ENCODE measurements around the gene ZFYVE9.
"Not testable (repeated sequence)": the region's sequence is repeated elsewhere in the genome, so short reads cannot be mapped to it uniquely, and the experiment has no call there.

ZFYVE9 gene

GRCh38 chr1:52127181-52128180 is 14.4 kb upstream of the ZFYVE9 start:
- DNase-seq (ENCODE audit: low spot score in 2 of 2) = no peak
- H3K4me3 Mint-ChIP-seq = no peak overlapping the region
- peaks cover 20% of the 10 kb centered on the region for H3K27me3 Mint-ChIP-seq
- no peaks in the 10 kb centered on the region for H3K4me1 Mint-ChIP-seq
- no peaks in the 10 kb centered on the region for H3K36me3 Mint-ChIP-seq (ENCODE audit: insufficient read depth)
- H3K27ac Mint-ChIP-seq (ENCODE audit: low read depth) = no peak overlapping the region
- no peaks in the 10 kb centered on the region for H3K9me3 Mint-ChIP-seq
- ATAC-seq (replicated peaks; ENCODE audit: extremely low read depth, poor library complexity, severe bottlenecking) = no peak

GRCh38 chr1:52139817-52140540 is 1.9 kb upstream of the ZFYVE9 start:
- Mint-ChIP-seq H3K4me3 (peak overlapping the region; percentile 86), H3K4me1 (peaks cover 26% of the 10 kb centered on the region), H3K36me3 (ENCODE audit: insufficient read depth) (peaks cover 7% of the 10 kb centered on the region), H3K27ac (ENCODE audit: low read depth) (peak overlapping the region; percentile 67), H3K27me3 (no peaks in the 10 kb centered on the region), H3K9me3 (no peaks in the 10 kb centered on the region)
- ATAC-seq (replicated peaks; ENCODE audit: extremely low read depth, poor library complexity, severe bottlenecking) (peak; percentile 53), DNase-seq (ENCODE audit: low spot score in 2 of 2) (peak in 1 of 2 donors; percentile 10)

- peak overlapping the region; percentile 67 for H3K27ac Mint-ChIP-seq (ENCODE audit: low read depth)
- no peaks in the 10 kb centered on the region for H3K27me3 Mint-ChIP-seq
- peaks cover 7% of the 10 kb centered on the region for H3K36me3 Mint-ChIP-seq (ENCODE audit: insufficient read depth)
- H3K9me3 Mint-ChIP-seq = no peaks in the 10 kb centered on the region
- DNase-seq (ENCODE audit: low spot score in 2 of 2) (no peak), ATAC-seq (replicated peaks; ENCODE audit: extremely low read depth, poor library complexity, severe bottlenecking) (no peak)
- peaks cover 32% of the 10 kb centered on the region for H3K4me1 Mint-ChIP-seq
- H3K4me3 Mint-ChIP-seq = peak overlapping the region; percentile 86
Observed at GRCh38 chr1:52140633-52141512, 1.0 kb upstream of the ZFYVE9 start.

GRCh38 chr1:52142220-52143183 is 613 bp downstream of the ZFYVE9 start:
- Mint-ChIP-seq H3K27me3 (no peaks in the 10 kb centered on the region), H3K27ac (ENCODE audit: low read depth) (peak overlapping the region; percentile 23), H3K4me1 (peaks cover 35% of the 10 kb centered on the region), H3K4me3 (peak overlapping the region; percentile 86), H3K9me3 (no peaks in the 10 kb centered on the region), H3K36me3 (ENCODE audit: insufficient read depth) (peaks cover 7% of the 10 kb centered on the region)
- ATAC-seq (replicated peaks; ENCODE audit: extremely low read depth, poor library complexity, severe bottlenecking) = no peak
- no peak for DNase-seq (ENCODE audit: low spot score in 2 of 2)

- Mint-ChIP-seq H3K9me3 (no peaks in the 10 kb centered on the region), H3K4me1 (peaks cover 28% of the 10 kb centered on the region), H3K36me3 (ENCODE audit: insufficient read depth) (peaks cover 9% of the 10 kb centered on the region), H3K27me3 (no peaks in the 10 kb centered on the region), H3K4me3 (peak overlapping the region; percentile 6), H3K27ac (ENCODE audit: low read depth) (peak overlapping the region; percentile 26)
- ATAC-seq (replicated peaks; ENCODE audit: extremely low read depth, poor library complexity, severe bottlenecking) (peak; percentile 42), DNase-seq (ENCODE audit: low spot score in 2 of 2) (no peak)
Observed at GRCh38 chr1:52145137-52145536, 3.2 kb downstream of the ZFYVE9 start.

GRCh38 chr1:52150445-52150844 is 8.6 kb downstream of the ZFYVE9 start:
- not testable (repeated sequence) for ATAC-seq (replicated peaks; ENCODE audit: extremely low read depth, poor library complexity, severe bottlenecking); H3K27ac Mint-ChIP-seq (ENCODE audit: low read depth); H3K27me3 Mint-ChIP-seq; H3K4me3 Mint-ChIP-seq; H3K36me3 Mint-ChIP-seq (ENCODE audit: insufficient read depth); DNase-seq (ENCODE audit: low spot score in 2 of 2); H3K9me3 Mint-ChIP-seq
- H3K4me1 Mint-ChIP-seq = peaks cover 22% of the 10 kb centered on the region

GRCh38 chr1:52150946-52151345 is 9.1 kb downstream of the ZFYVE9 start:
- H3K27ac Mint-ChIP-seq (ENCODE audit: low read depth) = no peak overlapping the region
- H3K36me3 Mint-ChIP-seq (ENCODE audit: insufficient read depth) = peaks cover 2% of the 10 kb centered on the region
- DNase-seq (ENCODE audit: low spot score in 2 of 2) = no peak
- peaks cover 20% of the 10 kb centered on the region for H3K4me1 Mint-ChIP-seq
- no peak overlapping the region for H3K4me3 Mint-ChIP-seq
- ATAC-seq (replicated peaks; ENCODE audit: extremely low read depth, poor library complexity, severe bottlenecking) = no peak
- H3K27me3 Mint-ChIP-seq = no peaks in the 10 kb centered on the region
- no peaks in the 10 kb centered on the region for H3K9me3 Mint-ChIP-seq

GRCh38 chr1:52152572-52152971 is 10.7 kb downstream of the ZFYVE9 start:
- Mint-ChIP-seq H3K4me3 (no peak overlapping the region), H3K9me3 (no peaks in the 10 kb centered on the region), H3K27me3 (no peaks in the 10 kb centered on the region), H3K27ac (ENCODE audit: low read depth) (no peak overlapping the region), H3K36me3 (ENCODE audit: insufficient read depth) (peaks cover 2% of the 10 kb centered on the region), H3K4me1 (peaks cover 17% of the 10 kb centered on the region)
- ATAC-seq (replicated peaks; ENCODE audit: extremely low read depth, poor library complexity, severe bottlenecking) (no peak), DNase-seq (ENCODE audit: low spot score in 2 of 2) (no peak)

GRCh38 chr1:52153010-52153409 is 11.1 kb downstream of the ZFYVE9 start:
- H3K4me1 Mint-ChIP-seq = peaks cover 19% of the 10 kb centered on the region
- no peak overlapping the region for H3K27ac Mint-ChIP-seq (ENCODE audit: low read depth)
- H3K4me3 Mint-ChIP-seq = no peak overlapping the region
- no peaks in the 10 kb centered on the region for H3K9me3 Mint-ChIP-seq
- H3K27me3 Mint-ChIP-seq = no peaks in the 10 kb centered on the region
- ATAC-seq (replicated peaks; ENCODE audit: extremely low read depth, poor library complexity, severe bottlenecking) (no peak), DNase-seq (ENCODE audit: low spot score in 2 of 2) (no peak)
- no peaks in the 10 kb centered on the region for H3K36me3 Mint-ChIP-seq (ENCODE audit: insufficient read depth)

GRCh38 chr1:52153898-52154297 is 12.0 kb downstream of the ZFYVE9 start:
- H3K36me3 Mint-ChIP-seq (ENCODE audit: insufficient read depth) = no peaks in the 10 kb centered on the region
- no peak overlapping the region for H3K27ac Mint-ChIP-seq (ENCODE audit: low read depth)
- no peaks in the 10 kb centered on the region for H3K9me3 Mint-ChIP-seq
- H3K27me3 Mint-ChIP-seq = no peaks in the 10 kb centered on the region
- ATAC-seq (replicated peaks; ENCODE audit: extremely low read depth, poor library complexity, severe bottlenecking) (no peak), DNase-seq (ENCODE audit: low spot score in 2 of 2) (no peak)
- H3K4me3 Mint-ChIP-seq = no peak overlapping the region
- peaks cover 21% of the 10 kb centered on the region for H3K4me1 Mint-ChIP-seq

GRCh38 chr1:52156460-52156859 is 14.6 kb downstream of the ZFYVE9 start:
- Mint-ChIP-seq H3K9me3 (no peaks in the 10 kb centered on the region), H3K27me3 (no peaks in the 10 kb centered on the region), H3K4me3 (no peak overlapping the region), H3K27ac (ENCODE audit: low read depth) (no peak overlapping the region), H3K4me1 (peaks cover 21% of the 10 kb centered on the region), H3K36me3 (ENCODE audit: insufficient read depth) (no peaks in the 10 kb centered on the region)
- no peak for ATAC-seq (replicated peaks; ENCODE audit: extremely low read depth, poor library complexity, severe bottlenecking)
- DNase-seq (ENCODE audit: low spot score in 2 of 2) = no peak
